SU-DHL-6 (cell line): Measurements from ENCODE around the gene STPG3.

Source experiments
- H2AFZ ChIP-seq: fragments of 200-600 bp; sonication (generic); 2 replicates; pipeline ENCODE4 v1.6.1; 2014; ENCODE audit warnings: low read depth, mild to moderate bottlenecking, moderate library complexity, mixed read lengths, antibody characterized with exemption, low read length; ENCODE audit not compliant: severe bottlenecking
- H3F3A ChIP-seq: fragments of 200-600 bp; shearing (Covaris generic); 2 replicates; pipeline ENCODE4 v1.6.0; 2016; ENCODE audit warnings: antibody characterized with exemption, mild to moderate bottlenecking; ENCODE audit not compliant: insufficient read depth
- H3K27ac ChIP-seq: fragments of 200-600 bp; sonication (generic); 2 replicates; pipeline ENCODE4 v1.5.1; 2016; ENCODE audit warnings: low read depth, mild to moderate bottlenecking, low read length, moderate library complexity, mixed read lengths
- H3K27me3 ChIP-seq: fragments of 200-600 bp; sonication (generic), shearing (Covaris generic); 2 replicates; pipeline ENCODE4 v1.6.0; 2014; ENCODE audit warnings: mild to moderate bottlenecking, low read length
- H3K36me3 ChIP-seq: fragments of 200-600 bp; sonication (generic); 2 replicates; pipeline ENCODE4 v1.6.1; 2014; ENCODE audit warnings: mild to moderate bottlenecking, low read length, mixed read lengths
- H3K4me2 ChIP-seq: fragments of 300-600, 200-600 bp; shearing (Covaris generic), sonication (generic); 2 replicates; pipeline ENCODE4 v1.6.0; 2014; ENCODE audit warnings: low read length, low read depth, mild to moderate bottlenecking; ENCODE audit not compliant: poor library complexity, severe bottlenecking
- H3K4me3 ChIP-seq: fragments of 200-600 bp; sonication (generic); 2 replicates; pipeline ENCODE4 v1.5.1; 2014; ENCODE audit warnings: antibody characterized with exemption, low read length, mild to moderate bottlenecking, mixed read lengths; ENCODE audit not compliant: insufficient read depth, poor library complexity, severe bottlenecking
- H3K79me2 ChIP-seq: fragments of 200-600 bp; sonication (generic); 2 replicates; pipeline ENCODE4 v1.6.1; 2014; ENCODE audit warnings: mild to moderate bottlenecking, low read length, moderate library complexity; ENCODE audit not compliant: insufficient read depth
- H3K9ac ChIP-seq: fragments of 200-600 bp; sonication (generic); 2 replicates; pipeline ENCODE4 v1.7.0; 2014; ENCODE audit warnings: mild to moderate bottlenecking, low read length
- H3K9me2 ChIP-seq: fragments of 200-600 bp; sonication (generic); replicated peaks from 2 replicates; pipeline ENCODE4 v1.6.1; 2014; ENCODE audit warnings: low read length; ENCODE audit not compliant: insufficient read depth
- H3K9me3 ChIP-seq: fragments of 200-600 bp; sonication (generic); 2 replicates; pipeline ENCODE4 v1.6.1; 2014; ENCODE audit warnings: low read length, mixed read lengths; ENCODE audit not compliant: insufficient read depth
- H4K20me1 ChIP-seq: fragments of 200-600 bp; sonication (generic); 2 replicates; pipeline ENCODE4 v1.6.1; 2014; ENCODE audit warnings: low read depth, mild to moderate bottlenecking, antibody characterized with exemption, low read length, moderate library complexity, mixed read lengths
- CTCF ChIP-seq: fragments of 200-600 bp; sonication (generic); IDR thresholded peaks from one replicate; pipeline ENCODE4 v1.5.1; 2017; ENCODE audit warnings: antibody characterized with exemption, mild to moderate bottlenecking, low read length, moderate library complexity; ENCODE audit not compliant: insufficient read depth, poor library complexity, severe bottlenecking
- EZH2phosphoT487 ChIP-seq: fragments of 200-600 bp; sonication (generic), shearing (Covaris generic); conservative IDR thresholded peaks from 2 replicates; pipeline ENCODE4 v1.6.1; 2018; ENCODE audit warnings: mild to moderate bottlenecking, antibody characterized with exemption, low read length, moderate library complexity, mixed read lengths

The STPG3 gene

GRCh38 chr9:137280474-137281344 is 29.6 kb downstream of the STPG3 start:
- Histone ChIP-seq H3F3A (peaks cover 7% of the 10 kb centered on the region; the same call in 1 of the 2 replicates), H3K27ac (no peak overlapping the region), H4K20me1 (no peaks in the 10 kb centered on the region), H3K9ac (no peak overlapping the region), H3K79me2 (no peaks in the 10 kb centered on the region), H3K9me2 (no peaks in the 10 kb centered on the region), H3K4me2 (no peak overlapping the region), H3K9me3 (no peaks in the 10 kb centered on the region), H2AFZ (no peak overlapping the region), H3K27me3 (no peaks in the 10 kb centered on the region), H3K36me3 (no peaks in the 10 kb centered on the region), H3K4me3 (no peak overlapping the region)
- TF ChIP-seq CTCF: no peak
- TF ChIP-seq EZH2phosphoT487: no peak

- no peaks in the 10 kb centered on the region for H4K20me1 ChIP-seq
- H3K9me2 ChIP-seq: no peaks in the 10 kb centered on the region
- H3K27me3 ChIP-seq: no peaks in the 10 kb centered on the region
- no peaks in the 10 kb centered on the region for H3K36me3 ChIP-seq
- H3K79me2 ChIP-seq: no peaks in the 10 kb centered on the region
- TF ChIP-seq EZH2phosphoT487: no peak
- TF ChIP-seq CTCF: no peak
- no peak overlapping the region for H3K9ac ChIP-seq
- H3F3A ChIP-seq: peaks cover 14% of the 10 kb centered on the region
- no peaks in the 10 kb centered on the region for H3K9me3 ChIP-seq
- no peak overlapping the region for H3K4me3 ChIP-seq
- H3K4me2 ChIP-seq: no peak overlapping the region
- no peak overlapping the region for H2AFZ ChIP-seq
- H3K27ac ChIP-seq: no peak overlapping the region
Observed at GRCh38 chr9:137281345-137282116, 30.4 kb downstream of the STPG3 start.

GRCh38 chr9:137286975-137287383 is 35.9 kb downstream of the STPG3 start:
- H3F3A ChIP-seq: peaks cover 21% of the 10 kb centered on the region
- H3K27ac ChIP-seq: peak overlapping the region; percentile 67
- H3K4me2 ChIP-seq: no peak overlapping the region

More at GRCh38 chr9:137286975-137287383, 35.9 kb downstream of the STPG3 start:
- H3K9me2 ChIP-seq: no peaks in the 10 kb centered on the region
- no peak overlapping the region for H2AFZ ChIP-seq
- no peak overlapping the region for H3K4me3 ChIP-seq
- no peak overlapping the region for H3K9ac ChIP-seq
- H4K20me1 ChIP-seq: no peaks in the 10 kb centered on the region
- H3K79me2 ChIP-seq: no peaks in the 10 kb centered on the region
- no peaks in the 10 kb centered on the region for H3K27me3 ChIP-seq
- H3K9me3 ChIP-seq: no peaks in the 10 kb centered on the region
- TF ChIP-seq EZH2phosphoT487 (no peak), CTCF (peak; percentile 46)
- no peaks in the 10 kb centered on the region for H3K36me3 ChIP-seq
